DMS 273 treated with DMSO at 0.1 percent for 48 hours (cell line): Measurements from ENCODE around the gene CARD11.
A peak's percentile ranks its signal among the peaks of the same experiment; 100 is the strongest.

Experiments
- DNase-seq: peaks from one replicate; lab custom pipeline; 2025; lab: John Stamatoyannopoulos, UW

The CARD11 gene

GRCh38 chr7:3043544-3044371 lies at the start of gene CARD11:
TSS of gene CARD11 (minus strand) at chr7:3043867. CDS start at chr7:2958506, 85,361 bp downstream.
- no peak for DNase-seq

- no peak for DNase-seq
Measured at GRCh38 chr7:3092468-3092867, 48.8 kb upstream of the CARD11 start.

- DNase-seq = no peak
Measured at GRCh38 chr7:3091631-3092030, 48.0 kb upstream of the CARD11 start.

- no peak for DNase-seq
Measured at GRCh38 chr7:3089493-3089892, 45.8 kb upstream of the CARD11 start.

GRCh38 chr7:3087243-3087755 lies 43.6 kb upstream of the CARD11 start:
- no peak for DNase-seq

GRCh38 chr7:3083350-3083749 lies 39.7 kb upstream of the CARD11 start:
- no peak for DNase-seq

- DNase-seq = no peak
Measured at GRCh38 chr7:3082831-3083230, 39.2 kb upstream of the CARD11 start.

GRCh38 chr7:3082386-3082785 lies 38.7 kb upstream of the CARD11 start:
- DNase-seq = no peak

GRCh38 chr7:3080106-3080505 lies 36.4 kb upstream of the CARD11 start:
- peak; percentile 7 for DNase-seq

GRCh38 chr7:3078514-3078913 lies 34.8 kb upstream of the CARD11 start:
- DNase-seq = no peak

GRCh38 chr7:3076700-3077099 lies 33.0 kb upstream of the CARD11 start:
- DNase-seq = no peak

GRCh38 chr7:3076163-3076562 lies 32.5 kb upstream of the CARD11 start:
- no peak for DNase-seq

GRCh38 chr7:3075441-3075840 lies 31.8 kb upstream of the CARD11 start:
- DNase-seq = no peak

GRCh38 chr7:3074459-3074821 lies 30.8 kb upstream of the CARD11 start:
- DNase-seq = no peak

- DNase-seq = no peak
Measured at GRCh38 chr7:3073763-3074458, 30.2 kb upstream of the CARD11 start.

- DNase-seq = no peak
Measured at GRCh38 chr7:3070908-3071307, 27.2 kb upstream of the CARD11 start.

GRCh38 chr7:3069771-3070449 lies 26.2 kb upstream of the CARD11 start:
- no peak for DNase-seq

GRCh38 chr7:3068530-3068929 lies 24.9 kb upstream of the CARD11 start:
- no peak for DNase-seq

GRCh38 chr7:3067606-3068380 lies 24.1 kb upstream of the CARD11 start:
- no peak for DNase-seq

- no peak for DNase-seq
Measured at GRCh38 chr7:3067193-3067592, 23.5 kb upstream of the CARD11 start.

GRCh38 chr7:3066506-3066905 lies 22.8 kb upstream of the CARD11 start:
- no peak for DNase-seq

GRCh38 chr7:3065724-3066143 lies 22.1 kb upstream of the CARD11 start:
- DNase-seq = peak; percentile 5
